Sigmoid colon (tissue), 4 donors: ENCODE results near the gene SIN3B.

Source experiments
- POLR2A ChIP-seq, 2 donors: fragments of 450-650 bp; IDR thresholded peaks; one replicate each; pipeline ENCODE4 v1.6.1; 2016; ENCODE audit warnings: antibody characterized with exemption in 2 of 2, mild to moderate bottlenecking in 2 of 2, moderate library complexity in 2 of 2
- POLR2AphosphoS5 ChIP-seq, 4 donors: sonication (generic); formaldehyde crosslinking; IDR thresholded peaks; one replicate each; pipeline ENCODE4 v1.6.1; 2017; ENCODE audit warnings: antibody characterized with exemption in 4 of 4
- TF ChIP-seq, protein P1 (sequence below), 4 experiments: fragments of 450-650 bp in 3 of 4; fragments of 200-600 bp in 1 of 4; IDR thresholded peaks; one replicate each; pipeline ENCODE4 v1.5.1; 2016 to 2019; ENCODE audit warnings: antibody characterized with exemption in 4 of 4, mild to moderate bottlenecking in 3 of 4, moderate library complexity in 2 of 4

DNA sequence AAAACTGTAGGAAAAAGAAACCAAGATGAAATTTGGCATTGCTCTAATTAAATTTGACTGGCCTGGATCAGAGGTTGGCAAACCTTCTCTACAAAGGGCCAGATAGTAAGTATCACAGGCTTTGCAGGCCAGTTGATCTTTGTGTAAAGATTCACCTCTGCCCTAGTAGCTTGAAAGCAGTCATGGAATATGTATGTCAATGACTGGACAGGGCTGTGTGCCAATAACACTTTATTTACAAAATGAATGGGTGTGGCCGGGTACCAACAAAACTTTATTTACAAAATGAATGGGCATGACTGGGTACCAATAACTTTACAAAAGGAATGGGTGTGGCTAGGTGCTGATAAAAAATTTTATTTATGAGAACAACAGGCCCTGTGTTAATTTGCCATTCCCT is 20.0 kb downstream of the SIN3B start:
- TF ChIP-seq, protein P1, sequence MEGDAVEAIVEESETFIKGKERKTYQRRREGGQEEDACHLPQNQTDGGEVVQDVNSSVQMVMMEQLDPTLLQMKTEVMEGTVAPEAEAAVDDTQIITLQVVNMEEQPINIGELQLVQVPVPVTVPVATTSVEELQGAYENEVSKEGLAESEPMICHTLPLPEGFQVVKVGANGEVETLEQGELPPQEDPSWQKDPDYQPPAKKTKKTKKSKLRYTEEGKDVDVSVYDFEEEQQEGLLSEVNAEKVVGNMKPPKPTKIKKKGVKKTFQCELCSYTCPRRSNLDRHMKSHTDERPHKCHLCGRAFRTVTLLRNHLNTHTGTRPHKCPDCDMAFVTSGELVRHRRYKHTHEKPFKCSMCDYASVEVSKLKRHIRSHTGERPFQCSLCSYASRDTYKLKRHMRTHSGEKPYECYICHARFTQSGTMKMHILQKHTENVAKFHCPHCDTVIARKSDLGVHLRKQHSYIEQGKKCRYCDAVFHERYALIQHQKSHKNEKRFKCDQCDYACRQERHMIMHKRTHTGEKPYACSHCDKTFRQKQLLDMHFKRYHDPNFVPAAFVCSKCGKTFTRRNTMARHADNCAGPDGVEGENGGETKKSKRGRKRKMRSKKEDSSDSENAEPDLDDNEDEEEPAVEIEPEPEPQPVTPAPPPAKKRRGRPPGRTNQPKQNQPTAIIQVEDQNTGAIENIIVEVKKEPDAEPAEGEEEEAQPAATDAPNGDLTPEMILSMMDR (IDR thresholded peaks at IDR 0.05), result no peak
- TF ChIP-seq POLR2A (IDR thresholded peaks at IDR 0.05), result no peak
- TF ChIP-seq POLR2AphosphoS5 (IDR thresholded peaks at IDR 0.05), result no peak
